Measurements from ENCODE around the gene PROS1.

DNA sequence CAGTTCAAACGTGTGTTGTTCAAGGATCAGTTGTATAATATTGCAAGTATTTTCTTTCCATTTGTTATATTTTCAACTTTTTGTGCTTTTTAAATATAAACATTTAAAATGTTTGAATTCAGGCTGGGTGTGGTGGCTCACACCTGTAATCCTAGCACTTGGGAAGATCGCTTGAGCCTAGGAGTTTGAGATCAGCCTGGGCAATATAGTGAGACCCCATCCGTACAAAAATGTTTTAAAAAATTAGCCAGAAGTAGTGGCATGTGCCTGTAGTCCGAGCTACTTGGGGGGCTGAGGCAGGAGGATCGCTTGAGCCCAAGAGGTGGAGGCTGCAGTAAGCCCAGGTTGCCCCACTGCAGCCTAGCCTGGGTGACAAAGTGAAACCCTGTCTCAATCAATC, 10.9 kb upstream of the PROS1 start:
- TF ChIP-seq CTCF (optimal IDR thresholded peaks at IDR 0.05 in 1 of 3, IDR thresholded peaks at IDR 0.05 in 1 of 3, conservative IDR thresholded peaks at IDR 0.05 in 1 of 3; ENCODE audit: extremely low read depth in 1 of 3, insufficient read depth in 2 of 3, low read length in 3 of 3) (no peak), EZH2 (IDR thresholded peaks at IDR 0.05; ENCODE audit: low read length) (no peak)
